ENCODE data around the gene DNAJA3.

GRCh38 chr16:4486126-4486893 is 60.6 kb downstream of the DNAJA3 start:
- no peak for TF ChIP-seq POLR2A (IDR thresholded peaks at IDR 0.05)
- TF ChIP-seq CTCF (IDR thresholded peaks at IDR 0.05), result no peak

Measured in testis (tissue), 2 donors.